GM18909 (cell line): ENCODE data around the gene TYSND1.
"Not testable (repeated sequence)": the region's sequence is repeated elsewhere in the genome, so short reads cannot be mapped to it uniquely, and the experiment has no call there.

Source experiments
- ATAC-seq: cut with Tn5 transposase; IDR thresholded peaks from one replicate; pipeline ENCODE4 v1.9.1; 2021; ENCODE audit warnings: mild to moderate bottlenecking; ENCODE audit not compliant: unreplicated experiment, poor library complexity

TYSND1 gene, protein sequence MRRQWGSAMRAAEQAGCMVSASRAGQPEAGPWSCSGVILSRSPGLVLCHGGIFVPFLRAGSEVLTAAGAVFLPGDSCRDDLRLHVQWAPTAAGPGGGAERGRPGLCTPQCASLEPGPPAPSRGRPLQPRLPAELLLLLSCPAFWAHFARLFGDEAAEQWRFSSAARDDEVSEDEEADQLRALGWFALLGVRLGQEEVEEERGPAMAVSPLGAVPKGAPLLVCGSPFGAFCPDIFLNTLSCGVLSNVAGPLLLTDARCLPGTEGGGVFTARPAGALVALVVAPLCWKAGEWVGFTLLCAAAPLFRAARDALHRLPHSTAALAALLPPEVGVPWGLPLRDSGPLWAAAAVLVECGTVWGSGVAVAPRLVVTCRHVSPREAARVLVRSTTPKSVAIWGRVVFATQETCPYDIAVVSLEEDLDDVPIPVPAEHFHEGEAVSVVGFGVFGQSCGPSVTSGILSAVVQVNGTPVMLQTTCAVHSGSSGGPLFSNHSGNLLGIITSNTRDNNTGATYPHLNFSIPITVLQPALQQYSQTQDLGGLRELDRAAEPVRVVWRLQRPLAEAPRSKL

DNA sequence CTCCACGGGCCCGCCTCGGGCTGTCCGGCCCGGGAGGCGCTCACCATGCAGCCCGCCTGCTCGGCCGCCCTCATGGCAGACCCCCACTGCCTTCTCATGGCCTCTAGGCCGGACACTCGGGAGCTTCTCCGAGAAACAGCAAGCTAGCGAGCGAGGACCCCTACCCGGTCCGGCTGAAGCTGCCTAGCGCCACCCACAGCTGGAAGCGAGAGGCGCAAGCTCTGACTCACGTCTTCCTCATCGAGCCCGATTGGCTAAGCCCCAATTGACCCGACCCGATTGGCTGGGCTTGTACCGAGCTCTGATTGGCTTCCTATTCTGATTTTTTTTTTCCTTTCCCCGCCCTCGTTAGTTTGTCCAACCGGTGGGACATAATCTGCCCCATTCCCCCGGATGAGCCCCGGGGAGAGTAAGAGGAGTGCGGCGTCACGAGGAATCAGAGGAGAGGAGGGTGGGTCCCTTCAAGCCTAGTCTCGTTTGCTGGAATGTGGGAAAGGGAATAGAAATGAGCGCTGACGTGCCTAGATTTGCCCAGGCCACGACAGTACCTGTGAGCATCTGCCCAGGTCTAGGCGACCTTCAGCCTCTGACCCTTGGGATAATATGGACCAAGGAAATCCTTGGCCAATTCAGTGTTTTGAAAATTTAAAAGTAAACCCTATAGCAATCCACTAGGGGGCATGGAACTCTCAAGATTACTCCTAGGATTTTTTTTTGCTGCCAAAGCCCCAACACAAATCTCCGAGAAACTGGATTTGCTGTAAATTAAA is at the start of gene TYSND1:
TSS of gene TYSND1 (minus strand) at position 212 of the 770 bp plus-strand sequence. CDS start at position 98, 114 bp downstream.
- peak; percentile 86 for ATAC-seq

DNA sequence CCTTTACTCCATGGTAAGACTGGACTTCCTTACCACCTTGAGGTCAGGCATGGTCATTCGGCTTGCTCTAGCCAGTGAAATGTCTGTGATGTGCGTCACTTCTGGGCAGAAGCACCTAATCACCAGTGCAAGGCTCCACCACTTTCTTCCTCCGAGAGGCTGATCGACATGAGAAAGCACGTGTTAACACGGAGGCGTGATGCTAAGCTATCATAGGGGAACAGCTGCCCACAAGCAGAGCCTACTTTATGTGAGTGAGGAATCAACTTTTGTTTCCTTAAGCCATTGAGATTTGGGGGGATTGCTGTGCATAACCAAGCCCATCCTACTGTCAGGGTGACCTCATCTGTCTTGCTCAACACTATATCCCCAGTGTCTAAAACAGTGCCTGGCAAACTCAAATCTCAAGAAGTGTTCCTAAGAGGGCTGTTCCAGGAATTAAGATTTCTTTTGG is 46.9 kb upstream of the TYSND1 start:
- ATAC-seq: no peak

DNA sequence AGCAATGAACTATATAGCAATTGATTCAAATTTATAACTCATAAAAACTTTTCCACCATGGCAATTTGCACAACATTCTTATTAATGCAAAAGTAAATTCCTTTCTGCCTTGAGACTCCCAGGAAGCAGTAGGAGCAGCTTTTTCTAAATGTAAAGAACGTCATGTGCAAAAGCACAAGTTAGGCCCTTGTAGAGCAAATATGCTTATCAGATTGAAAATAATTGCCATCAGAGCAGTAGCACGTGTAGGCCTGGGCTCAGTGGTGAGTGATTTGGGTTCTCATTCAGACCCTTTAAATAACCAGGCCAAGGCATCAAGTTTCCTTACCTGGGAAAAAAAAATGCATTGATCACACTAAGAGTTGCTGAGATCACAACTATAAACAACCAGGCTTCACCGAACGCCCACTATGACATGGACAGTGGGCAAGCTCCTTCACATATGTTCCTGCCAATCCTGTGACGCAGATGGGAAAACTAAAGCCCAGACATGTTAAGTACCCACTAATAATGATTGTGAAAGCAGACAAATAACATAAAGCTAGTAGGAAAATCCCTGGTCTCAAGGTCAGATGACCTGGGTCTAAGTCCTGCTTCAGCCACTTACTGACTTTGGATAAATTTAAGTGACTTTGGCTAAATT is 45.9 kb upstream of the TYSND1 start:
- no peak for ATAC-seq

DNA sequence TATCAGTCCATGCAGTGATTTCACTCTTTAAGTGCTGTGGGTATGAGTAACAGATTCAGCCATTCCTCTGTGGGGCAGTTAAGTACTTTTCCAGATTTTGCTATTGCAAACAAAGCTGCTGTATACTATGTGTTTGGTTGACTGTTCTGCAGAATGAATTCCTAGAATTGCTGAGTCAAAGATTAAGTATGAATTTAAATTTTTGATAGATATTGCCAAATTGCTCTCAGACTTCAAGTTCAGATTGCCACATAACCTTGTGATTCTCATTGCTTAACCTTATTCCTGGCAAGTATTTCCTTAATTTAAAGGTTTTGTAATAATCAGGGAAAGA is 45.4 kb upstream of the TYSND1 start:
- no peak for ATAC-seq

DNA sequence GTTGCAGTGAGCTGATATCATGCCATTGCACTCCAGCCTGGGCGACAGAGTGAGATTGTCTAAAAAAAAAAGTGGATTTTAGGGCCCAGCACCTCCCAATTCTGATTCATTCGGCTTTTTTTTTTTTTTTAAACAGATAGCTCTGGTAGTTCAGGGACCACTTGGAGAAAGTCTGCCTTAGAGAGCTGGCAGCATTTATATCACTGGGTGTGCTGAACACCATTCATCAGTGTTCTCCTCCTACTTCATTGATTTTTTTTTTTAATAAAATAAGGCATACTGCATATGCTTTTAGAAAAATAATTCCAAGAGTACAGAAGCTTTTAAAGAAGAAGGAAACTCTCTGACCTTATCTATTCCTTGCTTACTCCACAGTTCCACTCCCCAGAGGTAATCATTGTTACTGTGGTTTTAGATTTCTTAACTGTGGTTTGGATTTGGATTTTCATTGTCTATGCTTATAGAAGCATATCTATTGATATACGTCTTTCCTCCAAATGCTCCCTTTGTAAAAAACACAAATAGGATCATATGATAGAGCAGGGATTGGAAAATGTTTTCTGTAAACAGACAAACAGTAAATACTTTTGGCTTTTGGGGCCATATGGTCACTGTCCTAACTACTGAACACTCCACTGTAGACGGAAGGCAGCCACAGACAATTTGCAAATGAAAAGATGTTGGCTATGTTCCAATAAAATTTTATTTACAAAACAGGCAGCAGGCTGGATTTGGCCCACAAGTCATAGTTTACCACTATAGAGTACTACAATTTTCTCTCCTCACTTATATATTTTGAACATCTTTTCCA is 44.9 kb upstream of the TYSND1 start:
- ATAC-seq: no peak

DNA sequence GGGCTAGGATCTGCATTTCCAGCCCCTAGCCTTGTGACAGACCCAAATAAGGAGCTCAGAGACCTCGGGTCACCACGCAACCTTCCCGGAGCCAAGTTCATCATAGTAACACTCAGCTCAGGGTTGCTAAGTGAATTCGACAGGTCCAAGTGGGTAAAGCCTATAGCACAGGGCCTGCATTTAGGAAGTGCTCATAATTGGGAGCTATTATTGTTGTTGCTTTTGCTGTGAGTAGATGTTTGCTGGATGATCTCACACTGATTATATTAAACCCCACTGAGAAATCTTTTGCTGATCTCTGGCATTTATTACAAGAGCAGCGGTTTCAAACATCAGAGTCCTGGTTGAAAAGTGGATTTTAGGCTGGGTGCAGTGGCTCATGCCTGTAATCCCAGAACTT is 44.1 kb upstream of the TYSND1 start:
- ATAC-seq: no peak

DNA sequence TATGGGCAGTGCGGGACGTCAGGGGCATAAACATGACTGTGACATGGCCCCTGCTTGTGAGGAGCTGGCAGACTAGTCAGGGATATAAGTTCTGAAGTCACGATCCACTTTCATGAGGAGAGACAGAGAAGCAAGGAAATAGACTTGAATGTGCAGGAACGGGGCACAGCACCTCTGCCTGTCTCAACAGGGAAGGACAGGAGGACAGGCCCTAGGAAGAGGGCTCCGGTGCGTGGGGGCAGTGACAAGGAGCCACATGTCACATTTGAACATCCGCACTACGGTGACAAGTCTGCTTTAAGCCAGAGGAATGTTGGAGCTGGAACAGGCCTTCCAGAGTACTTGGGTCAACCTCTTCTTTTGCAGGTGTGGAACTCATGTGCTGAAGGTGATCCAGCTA is 43.6 kb upstream of the TYSND1 start:
- no peak for ATAC-seq

DNA sequence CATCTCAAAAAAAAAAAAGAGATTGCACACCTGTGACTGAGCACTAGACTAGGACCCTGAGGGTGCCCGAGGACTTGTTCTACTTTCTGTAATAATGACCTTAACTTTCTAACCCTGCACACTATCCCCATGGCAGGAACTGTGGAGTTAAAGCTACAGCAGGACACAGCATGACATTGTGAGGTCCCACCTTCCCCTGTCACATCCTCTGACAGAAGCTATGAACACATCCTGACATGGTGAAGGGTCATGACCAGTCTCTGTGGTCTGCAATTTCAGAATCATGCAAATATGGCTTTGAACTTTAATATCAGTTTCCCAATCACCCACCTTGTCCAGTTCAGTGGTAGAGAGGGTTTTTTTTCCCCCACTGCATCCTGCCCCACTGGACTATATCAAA is 42.3 kb upstream of the TYSND1 start:
- no peak for ATAC-seq

DNA sequence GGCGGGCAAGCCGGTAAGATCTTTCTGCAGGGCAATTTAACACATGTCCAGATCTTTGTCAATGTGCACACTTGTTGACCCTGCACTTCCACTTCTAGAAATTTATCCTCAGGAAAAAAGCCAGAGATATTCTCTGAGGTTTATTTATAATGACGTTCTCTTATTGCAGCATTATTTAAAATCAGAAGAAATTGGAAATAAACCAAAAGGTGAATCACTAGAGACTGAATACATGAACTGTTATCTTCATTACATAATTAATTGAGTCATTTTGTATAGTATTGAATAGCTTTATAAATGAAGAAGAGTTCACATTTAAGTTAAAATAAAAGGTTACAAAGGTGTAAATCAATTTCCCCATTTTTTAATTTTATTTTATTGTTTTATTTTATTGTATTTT is 40.1 kb upstream of the TYSND1 start:
- no peak for ATAC-seq

DNA sequence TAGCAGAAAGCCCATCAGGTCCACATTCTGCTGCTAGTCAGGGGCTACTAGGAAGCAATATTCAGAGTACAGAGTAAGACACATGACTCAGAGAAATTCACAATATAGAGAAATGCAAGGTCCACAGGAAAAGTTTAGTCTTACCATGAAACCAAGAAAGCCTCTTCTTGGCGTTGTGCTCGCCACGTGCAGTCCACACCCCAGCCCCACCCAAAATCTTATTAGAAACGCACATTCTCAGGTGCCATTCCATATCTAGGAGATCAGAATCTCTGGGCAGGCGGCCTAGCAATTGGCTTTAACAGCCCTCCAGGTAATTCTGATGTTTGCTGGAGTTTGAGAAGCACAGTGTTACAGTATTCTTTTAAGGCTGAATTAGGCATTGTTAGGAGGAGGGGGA is 39.6 kb upstream of the TYSND1 start:
- ATAC-seq: no peak

DNA sequence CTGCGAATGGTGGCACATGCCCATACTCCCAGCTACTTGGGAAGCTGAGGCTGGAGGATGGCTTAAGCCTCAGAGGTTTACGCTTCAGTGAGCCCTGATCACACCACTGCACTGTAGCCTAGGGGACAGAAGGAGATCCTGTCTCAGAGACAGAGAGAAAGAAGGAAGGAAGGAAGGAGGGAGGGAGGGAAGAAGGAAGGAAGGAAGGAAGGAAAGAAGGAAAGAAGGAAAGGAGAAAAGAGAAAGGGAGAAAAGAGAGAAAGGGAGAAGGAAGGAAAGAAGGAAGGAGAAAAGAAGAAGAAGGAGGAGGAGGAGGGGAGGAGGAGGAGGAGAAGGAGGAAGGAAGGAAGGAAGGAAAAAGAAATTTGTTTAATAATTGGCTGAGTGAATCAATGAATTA is 36.8 kb upstream of the TYSND1 start:
- no peak for ATAC-seq

DNA sequence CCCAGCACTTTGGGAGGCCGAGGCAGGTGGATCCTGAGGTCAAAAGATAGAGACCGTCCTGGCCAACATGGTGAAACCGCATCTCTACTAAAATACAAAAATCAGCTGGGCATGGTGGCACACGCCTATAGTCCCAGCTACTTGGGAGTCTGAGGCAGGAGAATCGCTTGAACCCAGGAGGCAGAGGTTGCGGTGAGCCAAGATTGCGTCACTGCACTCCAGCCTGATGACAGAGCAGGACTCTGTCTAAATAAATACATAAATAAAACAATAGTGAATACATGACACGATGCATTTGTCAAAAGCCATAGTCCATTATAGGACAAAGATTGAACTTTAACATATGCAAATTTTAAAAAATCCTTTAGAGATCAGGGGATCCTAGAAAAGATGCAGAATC is 32.7 kb upstream of the TYSND1 start:
- not testable (repeated sequence) for ATAC-seq

DNA sequence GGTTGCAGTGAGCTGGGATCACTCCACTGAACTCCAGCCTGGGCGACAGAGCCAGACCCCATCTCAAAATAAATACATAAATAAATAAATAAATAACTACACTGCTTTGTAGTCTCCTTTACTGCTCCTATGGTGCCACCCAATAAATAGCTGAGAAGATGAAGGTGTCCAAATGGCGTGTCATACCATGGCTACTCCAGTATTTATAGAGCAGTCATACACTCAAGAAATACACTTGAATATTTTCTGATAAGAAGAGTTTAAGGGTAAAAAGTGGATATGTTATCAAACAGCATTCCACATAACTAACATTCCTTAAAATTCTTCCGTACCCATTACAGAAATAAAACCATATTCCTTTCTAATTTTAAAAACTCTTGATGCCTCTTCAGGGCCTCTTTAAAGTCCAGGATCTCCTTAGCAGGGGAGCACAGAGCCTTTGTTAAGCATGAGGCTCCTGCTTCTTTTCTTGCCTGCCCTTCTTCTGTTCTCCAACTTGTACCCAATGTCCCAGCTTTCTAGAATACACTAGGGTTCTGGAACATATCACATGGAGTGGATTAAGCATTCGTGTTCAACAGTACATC is 31.7 kb upstream of the TYSND1 start:
- no peak for ATAC-seq

DNA sequence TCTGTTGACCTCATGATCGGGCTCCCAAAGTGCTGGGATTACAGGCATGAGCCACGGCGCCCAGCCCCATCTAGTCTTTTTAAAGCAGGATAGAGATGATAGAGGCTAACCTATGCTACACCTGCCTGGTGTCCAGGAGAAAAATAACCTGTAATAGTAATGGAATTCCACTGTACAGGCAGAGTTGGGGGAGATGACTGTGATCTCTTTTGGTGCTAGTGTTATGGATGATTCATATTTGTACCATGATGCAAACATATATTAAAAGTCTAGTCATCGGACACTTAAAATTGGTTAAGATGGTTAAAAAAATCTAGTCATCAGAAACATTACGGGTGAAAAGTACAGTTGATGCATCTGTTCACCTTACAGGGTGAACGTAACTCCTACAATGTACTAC is 29.9 kb upstream of the TYSND1 start:
- no peak for ATAC-seq

DNA sequence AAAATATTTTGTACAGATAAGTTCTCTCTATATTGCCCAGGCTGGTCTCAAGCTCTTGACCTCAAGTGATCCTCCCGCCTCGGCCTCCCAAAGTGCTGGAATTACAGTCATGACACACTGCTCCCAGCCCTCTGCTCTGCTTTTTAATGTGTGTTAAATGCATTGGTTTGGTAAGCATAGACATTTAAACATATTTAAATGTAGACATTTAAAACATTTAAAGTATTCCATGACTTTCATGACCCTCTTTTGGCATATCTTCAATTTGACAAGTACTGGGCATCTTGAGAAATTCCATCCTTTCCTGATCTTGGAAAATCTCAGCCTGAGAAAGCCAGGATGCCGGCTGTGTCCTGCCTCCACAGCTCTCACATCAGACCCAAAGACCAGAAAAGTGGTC is 29.0 kb upstream of the TYSND1 start:
- ATAC-seq: no peak

DNA sequence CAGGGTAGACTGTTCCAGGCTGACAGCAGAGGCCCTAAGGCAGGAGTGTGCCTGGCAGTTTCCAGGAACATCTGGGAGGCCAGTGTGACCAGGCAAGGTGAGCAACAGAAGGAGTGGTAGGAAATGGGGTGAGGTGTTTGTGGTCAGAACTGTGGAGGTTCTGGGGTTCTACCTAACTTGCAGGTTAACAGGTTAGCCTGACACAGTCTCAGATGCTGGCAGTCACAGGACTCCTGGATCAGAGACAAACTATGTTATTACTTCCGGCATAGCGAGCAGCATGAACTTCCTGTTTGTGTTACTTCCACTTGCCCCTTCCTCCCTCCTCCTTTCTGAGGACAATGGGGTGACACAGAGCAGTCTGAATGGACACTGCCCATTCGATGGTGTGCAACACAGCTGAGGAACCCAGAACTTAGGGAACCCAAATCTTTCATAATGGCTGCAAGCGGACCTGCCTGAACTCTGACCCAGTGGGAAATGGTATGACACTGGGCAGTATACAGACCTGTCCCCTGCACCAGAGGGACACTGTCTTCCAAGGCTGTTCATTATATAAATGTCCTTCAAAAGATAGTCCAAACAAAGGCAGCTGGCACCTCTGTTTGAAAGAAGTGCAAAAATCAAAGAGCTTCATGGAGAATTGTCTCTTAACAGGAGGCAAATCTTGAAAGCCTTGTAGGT is 27.7 kb upstream of the TYSND1 start:
- ATAC-seq: no peak

DNA sequence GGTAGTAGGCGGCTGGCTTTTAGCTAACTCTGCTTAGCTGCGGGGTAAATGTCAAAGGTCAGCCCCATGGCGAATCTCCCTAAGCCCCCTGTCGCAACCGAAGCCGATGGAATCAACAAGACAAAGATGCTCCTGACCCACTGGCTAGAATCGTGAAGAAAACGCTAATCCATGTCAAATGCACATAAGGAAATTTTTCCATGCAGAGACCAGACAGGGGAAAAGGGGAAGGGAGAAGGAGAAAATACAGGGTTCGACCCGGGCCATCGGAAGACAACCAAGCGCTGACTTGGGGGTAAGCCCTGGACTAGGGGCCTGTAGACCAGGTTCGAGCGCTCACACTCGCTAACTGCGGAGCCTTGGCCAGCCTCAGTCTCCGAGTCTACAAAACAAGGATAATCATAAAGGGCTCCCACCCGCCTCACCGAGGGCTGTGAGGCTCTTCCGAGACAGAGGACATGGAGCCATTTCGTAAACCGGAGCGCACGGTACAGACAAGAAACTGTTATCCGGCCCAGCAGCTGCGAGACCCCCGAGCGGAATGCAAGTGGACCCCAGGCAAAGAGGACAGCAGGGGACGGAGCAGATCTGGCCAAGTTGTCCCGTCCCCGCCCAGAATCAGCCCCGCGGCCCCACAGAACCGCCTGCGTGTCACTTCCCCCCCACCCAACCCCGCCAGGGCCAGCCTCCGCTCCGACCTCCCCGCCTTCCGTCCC is 23.3 kb upstream of the TYSND1 start:
- ATAC-seq: no peak

DNA sequence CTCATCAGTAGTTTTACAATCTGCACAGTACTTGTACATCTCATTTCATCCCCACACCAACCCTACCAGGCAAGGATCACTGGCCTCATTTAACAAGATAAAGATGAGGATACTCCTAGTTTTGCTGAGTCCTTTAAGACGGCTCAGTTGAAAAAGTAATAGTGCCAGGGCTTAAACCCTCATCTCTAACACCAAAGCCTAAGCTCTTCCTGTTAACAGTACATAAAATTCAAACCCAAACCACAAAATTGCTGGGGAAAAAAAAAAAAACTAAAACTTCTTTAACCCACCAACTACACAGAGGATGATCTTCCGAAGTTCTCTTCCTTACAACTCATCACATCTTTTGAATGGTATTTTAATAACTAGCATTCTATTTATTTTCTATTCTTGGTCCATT is 22.5 kb upstream of the TYSND1 start:
- ATAC-seq: no peak

DNA sequence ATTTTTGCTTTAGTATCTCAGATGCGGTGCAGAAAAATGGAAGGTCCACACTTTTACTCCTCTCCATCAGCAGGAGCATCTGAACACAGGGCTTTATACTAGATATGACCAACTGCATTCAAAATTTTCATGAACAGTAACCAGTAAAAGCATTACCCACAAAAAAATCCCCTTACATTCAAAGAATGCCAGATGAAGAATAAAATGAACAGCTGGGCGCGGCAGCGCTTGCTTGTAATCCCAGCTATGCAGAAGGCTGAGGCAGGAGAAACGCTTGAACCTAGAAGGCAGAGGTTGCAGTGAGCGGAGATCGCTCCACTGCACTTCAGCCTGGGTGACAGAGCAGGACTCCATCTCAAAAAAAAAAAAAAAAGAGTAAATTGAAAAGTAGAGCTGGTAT is 20.7 kb upstream of the TYSND1 start:
- no peak for ATAC-seq
